Lung microvascular endothelial cell (primary cell): Measurements from ENCODE around the gene LRPAP1. TPM values are rescaled to one million over a fixed set of nuclear protein-coding genes. Genes with fewer than 3 reads are reported as not detected.
"Not testable (repeated sequence)": the region's sequence is repeated elsewhere in the genome, so short reads cannot be mapped to it uniquely, and the experiment has no call there.

Experiments
- DNase-seq, 2 donors: peaks; one replicate each; pipeline versions ENCODE4 v3.0.0 to v3.0.0-alpha.2; 2010; ENCODE audit warnings: low read depth in 2 of 2
- total RNA-seq: library from RNA; depleted of rRNA; stranded (reverse); fragments of >200 nt; gene quantifications from 2 replicates; pipeline ENCODE4 v1.2.1, GENCODE V29; 2014

The LRPAP1 gene
- total RNA-seq, 1 donor from 2014 or later, result 31.9 TPM

- DNase-seq, result not testable (repeated sequence)
These were observed 29.9 kb upstream of the LRPAP1 start for GRCh38 chr4:3562127-3562526.

- not testable (repeated sequence) for DNase-seq
These were observed 28.2 kb upstream of the LRPAP1 start for GRCh38 chr4:3560465-3560864.

- DNase-seq, result not testable (repeated sequence)
These were observed 27.4 kb upstream of the LRPAP1 start for GRCh38 chr4:3559381-3560290.

GRCh38 chr4:3558514-3558836 is 26.3 kb upstream of the LRPAP1 start:
- not testable (repeated sequence) for DNase-seq

GRCh38 chr4:3557676-3558513 is 25.7 kb upstream of the LRPAP1 start:
- DNase-seq, result not testable (repeated sequence)

- not testable (repeated sequence) for DNase-seq
These were observed 24.9 kb upstream of the LRPAP1 start for GRCh38 chr4:3557088-3557492.

- DNase-seq, result not testable (repeated sequence)
These were observed 24.1 kb upstream of the LRPAP1 start for GRCh38 chr4:3556244-3556867.

GRCh38 chr4:3555459-3556070 is 23.3 kb upstream of the LRPAP1 start:
- DNase-seq, result not testable (repeated sequence)

GRCh38 chr4:3551366-3551765 is 19.1 kb upstream of the LRPAP1 start:
- DNase-seq, result not testable (repeated sequence)

GRCh38 chr4:3550792-3551325 is 18.6 kb upstream of the LRPAP1 start:
- not testable (repeated sequence) for DNase-seq

GRCh38 chr4:3550041-3550440 is 17.8 kb upstream of the LRPAP1 start:
- DNase-seq, result not testable (repeated sequence)

- DNase-seq, result not testable (repeated sequence)
These were observed 17.4 kb upstream of the LRPAP1 start for GRCh38 chr4:3549694-3550001.

GRCh38 chr4:3548991-3549693 is 16.9 kb upstream of the LRPAP1 start:
- DNase-seq, result not testable (repeated sequence)

GRCh38 chr4:3546721-3547120 is 14.5 kb upstream of the LRPAP1 start:
- not testable (repeated sequence) for DNase-seq

- DNase-seq, result not testable (repeated sequence)
These were observed 13.1 kb upstream of the LRPAP1 start for GRCh38 chr4:3545351-3545750.

GRCh38 chr4:3544259-3545025 is 12.2 kb upstream of the LRPAP1 start:
- DNase-seq, result peak; percentile 63 to 77

GRCh38 chr4:3543415-3543814 is 11.2 kb upstream of the LRPAP1 start:
- not testable (repeated sequence) for DNase-seq

- DNase-seq, result not testable (repeated sequence)
These were observed 6.7 kb upstream of the LRPAP1 start for GRCh38 chr4:3538906-3539305.

GRCh38 chr4:3535812-3536211 is 3.6 kb upstream of the LRPAP1 start:
- not testable (repeated sequence) for DNase-seq

GRCh38 chr4:3533423-3533820 is 1.2 kb upstream of the LRPAP1 start:
- DNase-seq, result no peak
